HG03196 (cell line): ENCODE results near the gene P2RX6.
"Not testable (repeated sequence)": the region's sequence is repeated elsewhere in the genome, so short reads cannot be mapped to it uniquely, and the experiment has no call there.

Experiments used
- ATAC-seq: cut with Tn5 transposase; IDR thresholded peaks from one replicate; pipeline ENCODE4 v1.9.1; 2021; ENCODE audit not compliant: unreplicated experiment

Gene P2RX6

GRCh38 chr22:21051145-21051830 lies 36.3 kb downstream of the P2RX6 start:
- no peak for ATAC-seq

GRCh38 chr22:21051831-21052400 lies 37.0 kb downstream of the P2RX6 start:
- no peak for ATAC-seq

- no peak for ATAC-seq
Observed at GRCh38 chr22:21052715-21053459, 37.9 kb downstream of the P2RX6 start.

- no peak for ATAC-seq
Observed at GRCh38 chr22:21054046-21054713, 39.2 kb downstream of the P2RX6 start.

GRCh38 chr22:21054714-21055563 lies 40.0 kb downstream of the P2RX6 start:
- ATAC-seq, result no peak

- no peak for ATAC-seq
Observed at GRCh38 chr22:21055564-21055834, 40.5 kb downstream of the P2RX6 start.

- ATAC-seq, result no peak
Observed at GRCh38 chr22:21055880-21056319, 40.9 kb downstream of the P2RX6 start.

- ATAC-seq, result not testable (repeated sequence)
Observed at GRCh38 chr22:21060363-21060762, 45.4 kb downstream of the P2RX6 start.

- ATAC-seq, result not testable (repeated sequence)
Observed at GRCh38 chr22:21061660-21062321, 46.8 kb downstream of the P2RX6 start.

GRCh38 chr22:21064425-21064824 lies 49.5 kb downstream of the P2RX6 start:
- ATAC-seq, result not testable (repeated sequence)

GRCh38 chr22:21064917-21065864 lies 50.2 kb downstream of the P2RX6 start:
- no peak for ATAC-seq

- ATAC-seq, result no peak
Observed at GRCh38 chr22:21067075-21067900, 52.3 kb downstream of the P2RX6 start.

GRCh38 chr22:21067901-21068680 lies 53.1 kb downstream of the P2RX6 start:
- no peak for ATAC-seq

GRCh38 chr22:21068681-21069276 lies 53.8 kb downstream of the P2RX6 start:
- ATAC-seq, result no peak

GRCh38 chr22:21069375-21069774 lies 54.4 kb downstream of the P2RX6 start:
- no peak for ATAC-seq

- ATAC-seq, result no peak
Observed at GRCh38 chr22:21070690-21071615, 56.0 kb downstream of the P2RX6 start.
